Sigmoid colon (tissue), 7 donors: ENCODE data around the gene SPOP. TPM values are rescaled to one million over a fixed set of nuclear protein-coding genes. Genes with fewer than 3 reads are reported as not detected.

Experiments
- DNase-seq: peaks from one replicate; pipeline ENCODE4 v3.0.0-alpha.2; 2019
- H3K27ac ChIP-seq, 4 donors: fragments of 200-600 bp; sonication (generic); one replicate each; pipeline ENCODE4 v1.5.1; 2016 to 2019; ENCODE audit warnings: mild to moderate bottlenecking in 1 of 4
- H3K27me3 ChIP-seq, 3 donors: fragments of 200-600 bp; sonication (generic); one replicate each; pipeline ENCODE4 v1.5.1; 2019; ENCODE audit warnings: mild to moderate bottlenecking in 1 of 3
- H3K36me3 ChIP-seq, 4 donors: fragments of 200-600 bp; sonication (generic); one replicate each; pipeline ENCODE4 v1.5.1; 2016 to 2019
- H3K4me1 ChIP-seq, 4 donors: fragments of 200-600 bp; sonication (generic); one replicate each; pipeline ENCODE4 v1.5.1; 2017 to 2019
- H3K4me3 ChIP-seq, 4 donors: fragments of 200-600 bp; sonication (generic); one replicate each; pipeline ENCODE4 v1.5.1; 2017 to 2019; ENCODE audit warnings: mild to moderate bottlenecking in 2 of 4, moderate library complexity in 1 of 4
- H3K9me3 ChIP-seq, 4 donors: fragments of 200-600 bp in 3 of 4; sonication (generic) in 3 of 4; one replicate each; pipeline versions ENCODE4 v1.5.1 to v1.6.1; 2013 to 2019
- CTCF ChIP-seq, 4 experiments: fragments of 450-650 bp in 3 of 4; fragments of 200-600 bp in 1 of 4; IDR thresholded peaks; one replicate each; pipeline ENCODE4 v1.5.1; 2016 to 2019; ENCODE audit warnings: antibody characterized with exemption in 4 of 4, mild to moderate bottlenecking in 3 of 4, moderate library complexity in 2 of 4
- EP300 ChIP-seq, 4 donors: sonication (generic); formaldehyde crosslinking; IDR thresholded peaks; one replicate each; pipeline ENCODE4 v1.6.1; 2017; ENCODE audit warnings: antibody characterized with exemption in 4 of 4
- POLR2A ChIP-seq, 2 donors: fragments of 450-650 bp; IDR thresholded peaks; one replicate each; pipeline ENCODE4 v1.6.1; 2016; ENCODE audit warnings: antibody characterized with exemption in 2 of 2, mild to moderate bottlenecking in 2 of 2, moderate library complexity in 2 of 2
- POLR2AphosphoS5 ChIP-seq, 4 donors: sonication (generic); formaldehyde crosslinking; IDR thresholded peaks; one replicate each; pipeline ENCODE4 v1.6.1; 2017; ENCODE audit warnings: antibody characterized with exemption in 4 of 4
- WGBS, 2 donors: extraction: QIAGEN DNeasy Blood & Tissue Kit; methylation state at CpG; one replicate each; pipeline ENCODE4 v1.1.7; 2013; 5-methylcytosine and 5-hydroxymethylcytosine counted together
- intact Hi-C: fragments of 100-400 bp; cut with DNase I; formaldehyde crosslinking; loops from one replicate; pipeline ENCODE4 v1.15.1; 2023
- polyA plus RNA-seq, 3 donors: library from polyadenylated mRNA; stranded (reverse); fragments of 200-250 nt; gene quantifications; one replicate each; pipeline ENCODE4 v1.2.3, GENCODE V29; 2013
- total RNA-seq, 4 donors: library from RNA; depleted of rRNA; stranded (reverse); fragments of >200 nt; gene quantifications; one replicate each; pipeline ENCODE4 v1.1.0, GENCODE V29; 2016
- donor health status: healthy with polysubstance abuse.
- donor health status: Bipolar disorder and iron deficiency.
- donor health status: healthy.

Gene SPOP
- total and polyA plus RNA-seq, 7 donors = 33.0 to 332 (median 226) TPM

GRCh38 chr17:49582055-49582722 lies 95.7 kb downstream of the SPOP start:
- peaks cover 0 to 8% (median 0%) of the 10 kb centered on the region in 4 donors for H3K36me3 ChIP-seq
- H3K27me3 ChIP-seq = no peaks in the 10 kb centered on the region
- no peak overlapping the region for H3K4me3 ChIP-seq
- TF ChIP-seq POLR2A (IDR thresholded peaks at IDR 0.05) (no peak), CTCF (IDR thresholded peaks at IDR 0.05) (no peak), EP300 (IDR thresholded peaks at IDR 0.05) (no peak), POLR2AphosphoS5 (IDR thresholded peaks at IDR 0.05) (no peak)
- peaks cover 0 to 35% (median 28%) of the 10 kb centered on the region in 4 donors for H3K4me1 ChIP-seq
- no peak for DNase-seq
- peak overlapping the region in 3 of 4 donors; percentile 3 to 45 (median 43) for H3K27ac ChIP-seq
- 88 to 90% methylated on average over 12 of the region's 12 CpGs for WGBS, 2 donors
- intact Hi-C loops = no loop called here
- H3K9me3 ChIP-seq = no peaks in the 10 kb centered on the region

GRCh38 chr17:49581648-49581998 lies 96.3 kb downstream of the SPOP start:
- intact Hi-C loops = no loop called here
- no peak for TF ChIP-seq POLR2A (IDR thresholded peaks at IDR 0.05)
- TF ChIP-seq POLR2AphosphoS5 (IDR thresholded peaks at IDR 0.05) = no peak
- no peak for TF ChIP-seq CTCF (IDR thresholded peaks at IDR 0.05)
- no peak for TF ChIP-seq EP300 (IDR thresholded peaks at IDR 0.05)
- DNase-seq = no peak
- no peak overlapping the region for H3K4me3 ChIP-seq
- H3K27ac ChIP-seq = peak overlapping the region in 3 of 4 donors; percentile 14 to 45 (median 43)
- 74 to 75% methylated on average over 6 of the region's 6 CpGs for WGBS, 2 donors
- no peaks in the 10 kb centered on the region for H3K27me3 ChIP-seq
- peaks cover 0 to 36% (median 32%) of the 10 kb centered on the region in 4 donors for H3K4me1 ChIP-seq
- H3K9me3 ChIP-seq = no peaks in the 10 kb centered on the region
- H3K36me3 ChIP-seq = peaks cover 0 to 8% (median 0%) of the 10 kb centered on the region in 4 donors

DNA sequence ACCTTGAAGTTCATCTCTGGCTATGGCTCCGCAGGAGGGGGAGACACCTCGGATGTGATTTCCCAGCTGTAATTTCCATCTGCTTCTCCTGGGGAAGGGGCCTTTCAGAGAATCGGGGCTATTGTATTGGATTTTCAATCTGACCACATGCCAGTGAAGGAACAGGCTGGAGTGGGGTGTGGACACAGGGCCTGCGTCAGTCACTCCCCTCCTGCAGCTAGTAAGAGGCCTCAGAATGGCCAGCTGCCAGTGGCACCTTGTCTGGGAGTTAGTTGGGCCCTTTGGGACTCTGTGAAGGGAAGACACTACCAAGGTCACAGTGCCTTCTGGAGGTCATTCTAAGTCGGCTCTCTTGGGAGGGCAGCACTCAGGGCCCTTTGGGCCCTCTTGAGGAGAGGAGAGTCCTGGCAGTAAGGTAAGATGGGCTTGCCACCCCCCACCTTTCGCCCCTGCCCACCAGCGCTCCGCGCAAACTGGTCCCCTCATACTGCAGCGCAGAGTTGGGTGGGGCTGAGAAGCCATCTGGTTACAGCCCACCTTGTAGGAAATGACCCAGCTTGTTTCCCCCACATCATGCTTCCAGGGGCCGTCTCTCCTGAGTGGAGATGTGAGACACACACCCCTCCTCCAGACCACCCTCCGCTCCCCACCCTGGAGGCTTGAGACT lies 96.8 kb downstream of the SPOP start:
- peaks cover 0 to 8% (median 0%) of the 10 kb centered on the region in 4 donors for H3K36me3 ChIP-seq
- peak overlapping the region in 3 of 4 donors; percentile 14 to 45 (median 43) for H3K27ac ChIP-seq
- no peaks in the 10 kb centered on the region for H3K27me3 ChIP-seq
- no peak for TF ChIP-seq POLR2AphosphoS5 (IDR thresholded peaks at IDR 0.05)
- TF ChIP-seq POLR2A (IDR thresholded peaks at IDR 0.05) = no peak
- TF ChIP-seq EP300 (IDR thresholded peaks at IDR 0.05) = no peak
- TF ChIP-seq CTCF (IDR thresholded peaks at IDR 0.05) = no peak
- intact Hi-C loops = no loop called here
- 85 to 88% methylated on average over 12 of the region's 12 CpGs for WGBS, 2 donors
- no peak for DNase-seq
- H3K4me1 ChIP-seq = peaks cover 0 to 40% (median 33%) of the 10 kb centered on the region in 4 donors
- H3K4me3 ChIP-seq = no peak overlapping the region
- H3K9me3 ChIP-seq = no peaks in the 10 kb centered on the region

GRCh38 chr17:49580055-49580721 lies 97.7 kb downstream of the SPOP start:
- H3K4me3 ChIP-seq = no peak overlapping the region
- H3K4me1 ChIP-seq = peaks cover 0 to 41% (median 33%) of the 10 kb centered on the region in 4 donors
- TF ChIP-seq POLR2A (IDR thresholded peaks at IDR 0.05) = no peak
- no peak for TF ChIP-seq CTCF (IDR thresholded peaks at IDR 0.05)
- TF ChIP-seq EP300 (IDR thresholded peaks at IDR 0.05) = no peak
- TF ChIP-seq POLR2AphosphoS5 (IDR thresholded peaks at IDR 0.05) = no peak
- WGBS, 2 donors = 52 to 81% methylated on average over 21 of the region's 21 CpGs
- no peaks in the 10 kb centered on the region for H3K9me3 ChIP-seq
- H3K27me3 ChIP-seq = no peaks in the 10 kb centered on the region
- DNase-seq = no peak
- H3K36me3 ChIP-seq = peaks cover 0 to 8% (median 0%) of the 10 kb centered on the region in 4 donors
- peak overlapping the region in 3 of 4 donors; percentile 14 to 45 (median 43) for H3K27ac ChIP-seq
- intact Hi-C loops = no loop called here
